BJ (cell line): ENCODE measurements around the gene DCAF4L1. TPM values are rescaled to one million over a fixed set of nuclear protein-coding genes. Genes with fewer than 3 reads are reported as not detected.

Experiments
- CTCF ChIA-PET: fragments of 350-600 bp; formaldehyde crosslinking; extraction: SDS; loops from one replicate; lab custom pipeline; 2021; ENCODE audit warnings: antibody characterized with exemption, inconsistent platforms; lab: Yijun Ruan, JAX
- POLR2A ChIA-PET: fragments of 300-600 bp; sonication (Branson Sonifier 250); formaldehyde crosslinking; extraction: SDS; loops from one replicate; lab custom pipeline; 2021; ENCODE audit warnings: antibody characterized with exemption; lab: Charles Lee
- DNase-seq: peaks from one replicate; pipeline ENCODE4 v3.0.0-alpha.2; 2011; ENCODE audit warnings: low read depth
- H3K27me3 ChIP-seq: 2 replicates; pipeline ENCODE4 v1.6.0; 2011; ENCODE audit warnings: low read length; ENCODE audit not compliant: control insufficient read depth, insufficient read depth
- H3K36me3 ChIP-seq: 2 replicates; pipeline ENCODE4 v1.5.1; 2011; ENCODE audit warnings: low read length; ENCODE audit not compliant: control insufficient read depth, insufficient read depth
- H3K4me3 ChIP-seq: 2 replicates; pipeline ENCODE4 v1.5.1; 2011; ENCODE audit warnings: low read depth, mild to moderate bottlenecking, control low read depth, low read length
- polyA plus RNA-seq: library from polyadenylated mRNA; depleted of rRNA; stranded (reverse); fragments of >200 nt; gene quantifications from 2 replicates; pipeline ENCODE4 v1.2.3, GENCODE V29; 2011
- TF ChIP-seq, protein P1 (sequence below): IDR thresholded peaks from 2 replicates; pipeline ENCODE4 v1.5.1; 2011; ENCODE audit warnings: low read depth, mild to moderate bottlenecking, control low read depth, inconsistent platforms, low read length, moderate library complexity; ENCODE audit not compliant: insufficient read depth

DCAF4L1 gene
- polyA plus RNA-seq, 1 experiment: 0.04 TPM

DNA sequence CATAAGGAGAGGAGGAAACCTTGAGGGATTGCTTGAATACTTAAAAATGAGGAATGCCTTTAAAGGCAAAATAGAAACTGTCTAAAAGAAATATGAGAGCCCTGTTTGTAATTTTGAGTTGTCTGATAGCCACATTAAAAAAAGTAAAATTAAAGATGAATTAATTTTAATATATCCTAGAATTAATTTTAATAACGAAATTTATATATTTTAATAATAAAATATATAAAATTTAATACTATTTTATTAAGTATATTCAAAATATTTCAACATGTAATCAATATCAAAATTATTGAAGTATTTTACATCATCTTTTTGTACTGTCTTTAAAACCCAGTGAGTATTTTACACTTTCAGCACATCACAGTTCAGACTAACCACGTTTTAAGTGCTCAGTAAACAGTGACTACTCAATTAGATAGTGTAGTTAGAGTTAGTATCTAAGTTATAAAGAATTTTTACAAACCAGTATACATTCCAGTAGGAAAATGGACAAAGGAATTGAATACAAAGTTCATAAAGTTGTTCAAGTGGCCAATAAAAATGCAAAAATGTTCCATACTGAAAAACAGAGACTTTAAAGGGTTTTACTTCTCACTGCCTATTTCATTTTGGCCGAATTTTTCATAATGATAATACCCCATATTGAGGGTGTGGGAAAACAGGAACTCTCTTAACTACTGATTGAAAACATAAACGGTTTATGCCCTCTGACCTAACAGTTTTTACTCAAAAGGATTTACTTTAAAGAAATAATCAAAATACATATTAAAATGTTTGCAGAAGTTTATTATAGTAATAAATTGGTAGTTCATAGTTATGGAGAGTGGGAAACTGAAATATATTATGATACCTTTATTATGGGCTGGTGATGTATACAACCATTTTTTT lies 11.7 kb downstream of the DCAF4L1 start:
- CTCF ChIA-PET: interaction anchor here (0.6 kb wide), 1 partner anchor 35 kb away, joined by 6 read pairs; no protein-coding TSS in a partner anchor
- no peak for DNase-seq
- POLR2A ChIA-PET: no interaction called here
- Histone ChIP-seq H3K4me3 (no peak overlapping the region), H3K27me3 (no peaks in the 10 kb centered on the region), H3K36me3 (no peaks in the 10 kb centered on the region)
- TF ChIP-seq, protein P1, sequence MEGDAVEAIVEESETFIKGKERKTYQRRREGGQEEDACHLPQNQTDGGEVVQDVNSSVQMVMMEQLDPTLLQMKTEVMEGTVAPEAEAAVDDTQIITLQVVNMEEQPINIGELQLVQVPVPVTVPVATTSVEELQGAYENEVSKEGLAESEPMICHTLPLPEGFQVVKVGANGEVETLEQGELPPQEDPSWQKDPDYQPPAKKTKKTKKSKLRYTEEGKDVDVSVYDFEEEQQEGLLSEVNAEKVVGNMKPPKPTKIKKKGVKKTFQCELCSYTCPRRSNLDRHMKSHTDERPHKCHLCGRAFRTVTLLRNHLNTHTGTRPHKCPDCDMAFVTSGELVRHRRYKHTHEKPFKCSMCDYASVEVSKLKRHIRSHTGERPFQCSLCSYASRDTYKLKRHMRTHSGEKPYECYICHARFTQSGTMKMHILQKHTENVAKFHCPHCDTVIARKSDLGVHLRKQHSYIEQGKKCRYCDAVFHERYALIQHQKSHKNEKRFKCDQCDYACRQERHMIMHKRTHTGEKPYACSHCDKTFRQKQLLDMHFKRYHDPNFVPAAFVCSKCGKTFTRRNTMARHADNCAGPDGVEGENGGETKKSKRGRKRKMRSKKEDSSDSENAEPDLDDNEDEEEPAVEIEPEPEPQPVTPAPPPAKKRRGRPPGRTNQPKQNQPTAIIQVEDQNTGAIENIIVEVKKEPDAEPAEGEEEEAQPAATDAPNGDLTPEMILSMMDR: no peak

DNA sequence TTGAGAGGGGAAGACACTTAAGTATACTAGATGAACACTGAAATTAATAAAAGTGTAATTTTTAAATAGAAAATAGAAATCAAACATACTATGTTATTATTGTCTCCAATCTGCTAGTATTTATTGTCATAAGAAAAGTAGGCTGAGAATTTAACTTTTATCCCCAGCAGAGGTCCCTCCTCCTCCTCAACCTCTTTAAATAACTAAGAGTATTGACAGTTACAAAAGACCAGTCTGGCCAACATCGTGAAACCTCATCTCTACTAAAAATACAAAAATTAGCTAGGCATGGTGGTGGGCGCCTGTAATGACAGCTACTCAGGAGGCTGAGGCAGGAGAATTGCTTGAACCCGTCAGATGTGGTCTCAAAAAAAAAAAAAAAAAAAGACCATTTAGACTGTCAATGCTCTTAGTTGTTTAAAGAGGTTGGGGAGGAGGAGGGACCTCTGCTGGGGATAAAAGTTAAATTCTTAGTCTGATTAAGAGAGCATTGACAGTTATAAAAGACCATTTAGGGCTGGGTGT lies 13.0 kb downstream of the DCAF4L1 start:
- no peaks in the 10 kb centered on the region for H3K27me3 ChIP-seq
- ChIA-PET POLR2A (no interaction called here), CTCF (no interaction called here)
- H3K4me3 ChIP-seq: no peak overlapping the region
- TF ChIP-seq, protein P1: no peak
- H3K36me3 ChIP-seq: no peaks in the 10 kb centered on the region
- DNase-seq: no peak

DNA sequence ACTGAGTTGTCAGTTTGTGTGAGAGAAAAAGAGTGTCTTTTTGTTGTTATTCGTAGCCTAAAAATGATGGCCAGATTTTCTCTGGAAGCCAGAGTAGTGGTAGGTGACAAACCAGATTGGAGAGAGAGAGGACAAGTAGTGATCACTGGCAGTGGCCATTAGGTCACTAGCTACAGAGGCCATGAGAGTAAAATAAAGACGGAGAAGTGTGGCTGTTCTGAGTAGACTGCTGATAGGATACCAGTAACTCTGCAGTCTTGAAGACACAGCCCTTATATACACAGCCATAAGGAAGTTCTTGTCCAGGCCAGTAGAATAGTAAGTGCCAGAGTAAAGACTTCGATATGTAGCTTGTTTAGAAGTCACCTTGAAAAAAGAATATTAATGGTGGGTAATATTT lies 16.5 kb downstream of the DCAF4L1 start:
- H3K36me3 ChIP-seq: no peaks in the 10 kb centered on the region
- TF ChIP-seq, protein P1: no peak
- ChIA-PET POLR2A (no interaction called here), CTCF (no interaction called here)
- H3K27me3 ChIP-seq: no peaks in the 10 kb centered on the region
- H3K4me3 ChIP-seq: no peak overlapping the region
- no peak for DNase-seq

DNA sequence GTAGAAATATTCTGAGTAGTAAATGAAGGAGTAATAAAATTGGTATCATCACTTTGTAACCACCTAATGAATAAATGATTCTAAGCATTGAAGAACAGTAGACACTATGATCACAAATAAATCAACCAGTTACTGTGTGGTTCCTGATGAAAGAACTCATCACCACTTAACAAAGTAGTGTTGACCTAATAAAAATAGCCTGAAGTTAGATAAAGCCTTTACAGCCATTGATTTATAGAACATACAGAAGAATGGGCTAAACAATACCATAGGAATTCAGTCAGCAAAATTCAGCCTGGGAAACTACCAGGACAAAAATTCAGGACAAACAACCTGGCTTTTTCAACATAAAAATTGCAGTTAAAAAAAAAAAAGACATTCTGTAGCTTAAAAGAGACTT lies 17.8 kb downstream of the DCAF4L1 start:
- no peak for DNase-seq
- ChIA-PET CTCF (no interaction called here), POLR2A (no interaction called here)
- no peaks in the 10 kb centered on the region for H3K27me3 ChIP-seq
- TF ChIP-seq, protein P1: no peak
- no peak overlapping the region for H3K4me3 ChIP-seq
- H3K36me3 ChIP-seq: no peaks in the 10 kb centered on the region

DNA sequence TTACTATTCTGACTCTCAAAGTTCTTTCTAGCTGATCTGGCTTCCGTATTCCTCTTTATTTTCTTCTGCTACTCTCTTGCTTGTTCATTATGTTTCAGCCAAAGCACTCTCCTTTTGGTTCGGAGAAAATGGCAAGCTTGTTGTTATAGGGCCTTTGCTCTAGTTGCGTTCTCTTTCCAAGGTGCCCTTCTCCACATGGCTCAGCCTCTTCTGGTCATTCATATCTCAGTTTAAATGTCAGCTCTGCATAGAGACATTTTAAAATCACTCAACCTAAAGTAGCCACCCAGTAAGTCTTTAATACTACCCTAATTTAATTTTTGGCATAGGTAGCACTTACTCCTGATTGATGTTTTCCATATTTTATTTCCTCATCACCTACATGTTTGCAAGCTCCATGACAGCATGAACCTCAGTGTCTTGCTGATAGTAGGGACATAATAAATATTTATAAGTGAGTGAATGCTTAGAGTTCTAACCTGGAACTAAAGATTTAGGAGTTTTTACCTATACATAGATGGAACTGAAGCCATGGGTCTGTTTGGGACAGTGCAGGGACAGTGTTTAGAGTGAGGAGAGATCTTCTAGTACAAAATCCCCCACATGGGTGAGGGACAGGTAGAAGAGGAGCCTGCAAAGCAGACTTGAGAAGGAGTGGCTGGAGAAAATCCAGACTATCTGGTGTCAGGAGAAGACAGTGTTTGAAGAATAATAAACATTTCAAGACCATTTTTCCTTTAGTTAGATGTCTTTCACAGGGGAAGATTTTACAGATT lies 26.6 kb downstream of the DCAF4L1 start:
- ChIA-PET POLR2A (no interaction called here), CTCF (no interaction called here)
- Histone ChIP-seq H3K27me3 (no peaks in the 10 kb centered on the region), H3K4me3 (no peak overlapping the region), H3K36me3 (no peaks in the 10 kb centered on the region)
- TF ChIP-seq, protein P1: no peak
- no peak for DNase-seq
